AG04449 (cell line): ENCODE data around the gene IPO7.
"Not testable (repeated sequence)": the region's sequence is repeated elsewhere in the genome, so short reads cannot be mapped to it uniquely, and the experiment has no call there.

Experiments
- CTCF ChIA-PET: fragments of 350-600 bp; formaldehyde crosslinking; extraction: SDS; loops from one replicate; lab custom pipeline; 2021; ENCODE audit warnings: antibody characterized with exemption; lab: Yijun Ruan, JAX
- POLR2A ChIA-PET: fragments of 400-600, 350-600 bp; formaldehyde crosslinking; extraction: SDS; loops from one replicate; lab custom pipeline; 2020; ENCODE audit warnings: antibody characterized with exemption, inconsistent platforms; lab: Yijun Ruan, JAX
- DNase-seq: peaks from one replicate; pipeline ENCODE4 v3.0.0-alpha.2; 2010; ENCODE audit warnings: low read depth, low spot score
- H3K4me3 ChIP-seq: 2 replicates; pipeline ENCODE4 v1.5.1; 2011; ENCODE audit warnings: low read depth, mild to moderate bottlenecking, control low read depth, low read length
- TF ChIP-seq, protein P1 (sequence below): IDR thresholded peaks from one replicate; pipeline ENCODE4 v1.5.1; 2011; ENCODE audit warnings: mild to moderate bottlenecking, moderate library complexity, low read length, control low read depth, inconsistent platforms; ENCODE audit not compliant: insufficient read depth; ENCODE audit errors: missing control alignments

Gene IPO7

DNA sequence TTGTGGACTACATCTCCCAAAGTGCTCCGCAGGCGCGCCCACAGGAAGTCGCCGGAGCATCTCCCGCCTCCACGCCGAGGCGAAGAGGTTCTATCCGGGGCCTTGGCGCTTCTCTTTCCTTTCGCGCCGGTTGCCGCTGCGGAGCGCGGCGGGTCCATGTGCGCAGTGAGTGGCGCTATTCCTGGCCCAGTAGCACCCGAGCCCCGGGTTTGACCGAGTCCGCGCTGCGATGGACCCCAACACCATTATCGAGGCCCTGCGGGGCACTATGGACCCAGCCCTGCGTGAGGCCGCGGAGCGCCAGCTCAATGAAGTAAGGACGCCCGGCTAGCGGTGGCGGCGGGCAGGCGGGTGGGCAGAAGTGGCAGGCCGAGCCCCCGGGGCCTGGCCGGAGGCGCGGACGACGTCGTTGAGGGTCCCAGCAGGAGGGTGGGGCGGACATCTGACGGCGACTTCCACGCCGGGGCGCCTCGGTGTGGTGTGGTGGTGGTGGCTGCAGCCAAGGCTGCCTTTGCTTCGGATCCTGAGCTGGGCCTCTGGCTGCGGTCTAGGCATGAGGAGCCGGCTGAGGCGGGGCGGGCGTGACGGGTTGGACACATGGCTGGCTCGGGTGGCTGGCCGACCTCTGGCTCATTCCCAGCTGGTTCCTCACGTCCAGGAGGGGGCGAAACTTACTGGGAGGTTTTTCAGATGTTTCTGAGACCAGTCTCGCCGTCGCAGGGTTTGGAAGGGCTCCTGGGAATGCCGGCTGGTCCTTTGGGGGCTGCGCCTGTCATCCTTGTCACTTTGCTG is at the start of gene IPO7:
IPO7 (plus strand) TSS at position 118 of the 792 bp plus-strand sequence; CDS start at position 230, 112 bp downstream.
- H3K4me3 ChIP-seq: peak within 1 kb of the TSS; percentile 87
- ChIA-PET POLR2A (interaction anchor here (0.7 to 2.0 kb wide), 12 partner anchors 11 to 345 kb away, joined by 3 to 12 read pairs (median 3); partner anchors contain the start of genes TMEM41B and ZNF143), CTCF (interaction anchor here (0.8 to 1.6 kb wide), 9 partner anchors 10 to 176 kb away, joined by 3 to 5 read pairs (median 3); no protein-coding TSS in a partner anchor)
- TF ChIP-seq, protein P1, sequence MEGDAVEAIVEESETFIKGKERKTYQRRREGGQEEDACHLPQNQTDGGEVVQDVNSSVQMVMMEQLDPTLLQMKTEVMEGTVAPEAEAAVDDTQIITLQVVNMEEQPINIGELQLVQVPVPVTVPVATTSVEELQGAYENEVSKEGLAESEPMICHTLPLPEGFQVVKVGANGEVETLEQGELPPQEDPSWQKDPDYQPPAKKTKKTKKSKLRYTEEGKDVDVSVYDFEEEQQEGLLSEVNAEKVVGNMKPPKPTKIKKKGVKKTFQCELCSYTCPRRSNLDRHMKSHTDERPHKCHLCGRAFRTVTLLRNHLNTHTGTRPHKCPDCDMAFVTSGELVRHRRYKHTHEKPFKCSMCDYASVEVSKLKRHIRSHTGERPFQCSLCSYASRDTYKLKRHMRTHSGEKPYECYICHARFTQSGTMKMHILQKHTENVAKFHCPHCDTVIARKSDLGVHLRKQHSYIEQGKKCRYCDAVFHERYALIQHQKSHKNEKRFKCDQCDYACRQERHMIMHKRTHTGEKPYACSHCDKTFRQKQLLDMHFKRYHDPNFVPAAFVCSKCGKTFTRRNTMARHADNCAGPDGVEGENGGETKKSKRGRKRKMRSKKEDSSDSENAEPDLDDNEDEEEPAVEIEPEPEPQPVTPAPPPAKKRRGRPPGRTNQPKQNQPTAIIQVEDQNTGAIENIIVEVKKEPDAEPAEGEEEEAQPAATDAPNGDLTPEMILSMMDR: peak; percentile 60
- DNase-seq: no peak

DNA sequence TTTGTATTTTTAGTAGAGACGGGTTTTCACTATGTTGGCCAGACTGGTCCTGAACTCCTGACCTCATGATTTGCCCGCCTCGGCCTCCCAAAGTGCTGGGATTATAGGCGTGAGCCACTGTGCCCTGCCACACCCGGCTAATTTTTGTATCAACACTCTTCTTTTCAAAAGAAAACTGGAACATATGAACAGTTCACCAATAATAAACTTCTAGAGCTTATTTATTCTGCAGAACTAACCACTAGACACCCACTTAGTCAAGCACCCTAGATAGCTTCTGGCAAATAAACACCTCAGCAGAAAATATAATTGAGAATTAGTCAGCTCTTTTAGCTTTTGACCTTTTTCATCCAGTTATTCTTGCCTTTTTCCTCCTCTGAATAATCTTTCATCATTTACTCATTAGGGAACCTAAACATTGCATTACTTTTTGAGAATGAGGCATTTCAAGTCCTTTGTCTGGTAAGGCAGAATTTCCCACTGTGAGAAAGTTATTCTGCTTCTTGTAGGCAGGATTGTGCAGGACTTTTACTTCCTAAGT is 42.7 kb upstream of the IPO7 start:
- DNase-seq: no peak
- ChIA-PET POLR2A (no interaction called here), CTCF (no interaction called here)
- TF ChIP-seq, protein P1: no peak
- H3K4me3 ChIP-seq: no peak overlapping the region

DNA sequence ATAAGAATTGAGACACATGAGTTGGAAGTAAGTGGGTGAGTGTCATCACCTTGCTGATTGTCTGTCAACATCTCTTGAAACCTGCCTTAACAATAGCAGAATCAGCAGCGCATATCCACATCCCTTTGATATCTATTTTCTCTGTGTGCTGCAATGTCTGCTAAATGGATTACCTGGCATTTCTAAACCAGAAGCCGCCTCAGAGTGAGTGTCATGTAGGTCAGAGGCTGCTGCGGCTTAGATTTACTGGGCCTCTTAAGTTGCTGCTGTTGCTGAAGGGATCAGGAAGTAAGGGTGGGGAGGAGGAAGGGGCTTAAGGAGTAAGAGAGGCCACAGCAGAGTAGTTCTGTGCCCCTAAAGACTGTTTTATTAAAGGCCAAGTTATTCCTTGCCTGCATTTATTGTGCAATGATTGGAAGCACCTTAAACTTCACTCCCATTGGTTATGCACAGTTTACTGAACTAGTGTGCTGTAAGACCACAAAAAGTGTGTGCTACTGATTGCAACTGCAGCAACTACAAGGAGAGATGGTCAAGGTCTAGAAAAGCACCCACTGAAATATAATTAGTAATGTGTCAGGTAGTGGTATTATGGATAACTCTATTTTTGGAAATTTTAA is 40.3 kb upstream of the IPO7 start:
- H3K4me3 ChIP-seq: no peak overlapping the region
- DNase-seq: no peak
- CTCF ChIA-PET: no interaction called here
- TF ChIP-seq, protein P1: no peak
- POLR2A ChIA-PET: no interaction called here

DNA sequence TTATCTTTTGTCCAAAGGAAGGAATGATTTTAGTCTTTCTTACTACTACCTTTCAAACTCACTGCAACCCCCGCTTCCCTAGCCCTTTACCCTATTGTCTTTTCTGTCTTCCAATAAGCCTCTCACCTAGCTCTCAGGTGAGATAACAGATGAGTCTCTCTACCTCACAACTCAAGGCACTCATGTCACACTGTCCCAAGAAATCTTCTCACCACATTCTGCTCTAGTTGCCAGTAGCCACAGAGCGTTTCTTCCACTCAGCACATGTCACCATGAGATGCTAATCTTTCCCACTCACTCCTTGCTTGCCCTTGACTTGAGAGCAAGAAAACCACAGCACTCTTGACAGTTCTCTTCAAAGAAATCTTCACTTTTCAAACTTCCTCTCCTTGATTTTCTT is 37.4 kb upstream of the IPO7 start:
- TF ChIP-seq, protein P1: no peak
- no peak for DNase-seq
- POLR2A ChIA-PET: no interaction called here
- H3K4me3 ChIP-seq: no peak overlapping the region
- CTCF ChIA-PET: no interaction called here

DNA sequence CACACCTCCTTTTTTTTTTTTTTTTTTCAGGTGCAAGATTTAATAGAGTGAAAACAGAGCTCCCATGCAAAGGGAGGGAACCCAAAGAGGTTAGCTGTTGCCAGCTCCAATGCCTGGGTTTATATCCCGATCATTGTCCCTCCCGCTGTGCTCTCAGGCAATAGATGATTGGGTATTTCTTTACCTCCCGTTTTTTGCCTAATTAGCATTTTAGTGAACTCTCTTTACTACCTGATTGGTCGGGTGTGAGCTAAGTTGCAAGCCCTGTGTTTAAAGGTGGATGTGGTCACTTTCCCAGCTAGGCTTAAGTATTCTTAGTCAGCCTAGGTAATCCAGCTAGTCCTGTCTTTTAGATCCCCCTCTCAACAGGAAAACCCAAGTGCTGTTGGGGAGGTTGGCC is 36.7 kb upstream of the IPO7 start:
- CTCF ChIA-PET, POLR2A ChIA-PET, DNase-seq, H3K4me3 ChIP-seq: not testable (repeated sequence)

DNA sequence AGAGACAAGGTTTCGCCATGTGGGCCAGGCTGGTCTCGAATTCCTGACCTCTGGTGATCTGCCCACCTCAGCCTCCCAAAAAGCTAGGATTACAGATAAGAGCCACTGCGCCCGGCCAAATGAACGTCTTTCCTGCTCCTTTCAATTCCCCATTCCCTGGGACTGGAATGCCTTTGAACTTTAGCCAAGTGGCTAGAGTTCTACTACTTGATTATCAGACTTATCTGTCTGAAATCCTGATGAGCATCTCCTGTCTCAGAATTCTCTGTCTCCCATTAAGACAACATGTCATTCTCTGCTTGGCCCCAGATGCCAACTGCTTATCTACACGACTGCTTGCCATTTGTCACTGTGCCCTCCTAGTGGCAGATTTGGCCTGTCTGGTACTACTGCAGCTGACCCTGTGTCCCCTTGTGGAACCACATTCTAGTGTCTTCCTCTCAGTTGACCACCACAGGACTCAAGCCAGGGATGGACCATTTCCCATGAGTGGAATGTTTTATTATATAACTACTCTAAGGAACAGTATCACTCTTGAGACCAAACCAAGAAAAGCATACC is 33.1 kb upstream of the IPO7 start:
- ChIA-PET POLR2A (no interaction called here), CTCF (no interaction called here)
- H3K4me3 ChIP-seq: no peak overlapping the region
- no peak for DNase-seq
- TF ChIP-seq, protein P1: no peak
